SK-N-SH (cell line): ENCODE data around the gene FAM156B.
"Not testable (repeated sequence)": the region's sequence is repeated elsewhere in the genome, so short reads cannot be mapped to it uniquely, and the experiment has no call there.

Experiments
- ELF1 ChIP-seq: IDR thresholded peaks from 2 replicates; pipeline ENCODE4 v1.4.0; 2012
- EP300 ChIP-seq, 2 experiments: IDR thresholded peaks; 2 replicates each; pipeline versions ENCODE4 v1.4.0 to v1.6.1; 2012; ENCODE audit warnings: borderline replicate concordance in 1 of 2, low read depth in 1 of 2, low read length in 1 of 2
- POLR2AphosphoS5 ChIP-seq: IDR thresholded peaks from 2 replicates; pipeline ENCODE4 v1.6.1; 2012; ENCODE audit warnings: low read depth, low read length
- RFX5 ChIP-seq: IDR thresholded peaks from 2 replicates; pipeline ENCODE4 v1.6.1; 2012; ENCODE audit warnings: mild to moderate bottlenecking, improper control_type of control experiment, low read length
- TAF1 ChIP-seq: IDR thresholded peaks from 2 replicates; pipeline ENCODE4 v1.6.1; 2012; ENCODE audit warnings: low read depth, mild to moderate bottlenecking, low read length, moderate library complexity, borderline replicate concordance
- TF ChIP-seq, protein P1 (sequence below): IDR thresholded peaks from 2 replicates; pipeline ENCODE4 v1.6.1; 2012; ENCODE audit warnings: mild to moderate bottlenecking, low read depth, low read length, moderate library complexity
- TF ChIP-seq, protein P2 (sequence below): fragments of 200-600 bp; sonication (generic); IDR thresholded peaks from 2 replicates; pipeline ENCODE4 v1.6.1; 2017; ENCODE audit warnings: antibody characterized with exemption, mild to moderate bottlenecking, moderate library complexity
- TF ChIP-seq, protein P3 (sequence below): IDR thresholded peaks from 2 replicates; pipeline ENCODE4 v1.4.0; 2012; ENCODE audit warnings: low read depth, borderline replicate concordance

DNA sequence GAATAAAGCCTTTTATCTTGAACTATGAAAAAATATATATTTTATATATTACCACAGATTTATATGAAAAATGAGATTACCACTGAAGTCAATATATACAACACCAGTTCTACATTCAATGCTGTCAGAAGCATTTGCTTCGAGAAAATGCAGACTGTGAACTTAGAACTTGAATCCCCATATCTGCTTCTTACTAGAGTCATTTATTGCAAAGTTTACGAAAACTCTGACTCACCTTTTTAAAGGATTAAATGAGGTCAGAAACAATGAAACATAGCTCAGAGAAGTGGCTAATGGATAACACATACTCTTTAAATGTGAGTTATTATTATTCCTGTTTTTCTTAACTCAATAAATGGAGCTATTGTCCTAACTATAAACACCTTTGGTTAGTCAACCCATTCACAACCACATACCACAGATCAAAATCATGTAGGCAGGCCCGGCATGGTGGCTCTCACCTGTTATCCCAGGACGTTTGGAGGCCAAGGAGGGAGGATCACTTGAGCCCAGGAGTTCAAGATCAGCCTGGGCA, 40.1 kb upstream of the FAM156B start:
- TF ChIP-seq, protein P1, sequence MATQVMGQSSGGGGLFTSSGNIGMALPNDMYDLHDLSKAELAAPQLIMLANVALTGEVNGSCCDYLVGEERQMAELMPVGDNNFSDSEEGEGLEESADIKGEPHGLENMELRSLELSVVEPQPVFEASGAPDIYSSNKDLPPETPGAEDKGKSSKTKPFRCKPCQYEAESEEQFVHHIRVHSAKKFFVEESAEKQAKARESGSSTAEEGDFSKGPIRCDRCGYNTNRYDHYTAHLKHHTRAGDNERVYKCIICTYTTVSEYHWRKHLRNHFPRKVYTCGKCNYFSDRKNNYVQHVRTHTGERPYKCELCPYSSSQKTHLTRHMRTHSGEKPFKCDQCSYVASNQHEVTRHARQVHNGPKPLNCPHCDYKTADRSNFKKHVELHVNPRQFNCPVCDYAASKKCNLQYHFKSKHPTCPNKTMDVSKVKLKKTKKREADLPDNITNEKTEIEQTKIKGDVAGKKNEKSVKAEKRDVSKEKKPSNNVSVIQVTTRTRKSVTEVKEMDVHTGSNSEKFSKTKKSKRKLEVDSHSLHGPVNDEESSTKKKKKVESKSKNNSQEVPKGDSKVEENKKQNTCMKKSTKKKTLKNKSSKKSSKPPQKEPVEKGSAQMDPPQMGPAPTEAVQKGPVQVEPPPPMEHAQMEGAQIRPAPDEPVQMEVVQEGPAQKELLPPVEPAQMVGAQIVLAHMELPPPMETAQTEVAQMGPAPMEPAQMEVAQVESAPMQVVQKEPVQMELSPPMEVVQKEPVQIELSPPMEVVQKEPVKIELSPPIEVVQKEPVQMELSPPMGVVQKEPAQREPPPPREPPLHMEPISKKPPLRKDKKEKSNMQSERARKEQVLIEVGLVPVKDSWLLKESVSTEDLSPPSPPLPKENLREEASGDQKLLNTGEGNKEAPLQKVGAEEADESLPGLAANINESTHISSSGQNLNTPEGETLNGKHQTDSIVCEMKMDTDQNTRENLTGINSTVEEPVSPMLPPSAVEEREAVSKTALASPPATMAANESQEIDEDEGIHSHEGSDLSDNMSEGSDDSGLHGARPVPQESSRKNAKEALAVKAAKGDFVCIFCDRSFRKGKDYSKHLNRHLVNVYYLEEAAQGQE, result not testable (repeated sequence)
- TF ChIP-seq, protein P2, sequence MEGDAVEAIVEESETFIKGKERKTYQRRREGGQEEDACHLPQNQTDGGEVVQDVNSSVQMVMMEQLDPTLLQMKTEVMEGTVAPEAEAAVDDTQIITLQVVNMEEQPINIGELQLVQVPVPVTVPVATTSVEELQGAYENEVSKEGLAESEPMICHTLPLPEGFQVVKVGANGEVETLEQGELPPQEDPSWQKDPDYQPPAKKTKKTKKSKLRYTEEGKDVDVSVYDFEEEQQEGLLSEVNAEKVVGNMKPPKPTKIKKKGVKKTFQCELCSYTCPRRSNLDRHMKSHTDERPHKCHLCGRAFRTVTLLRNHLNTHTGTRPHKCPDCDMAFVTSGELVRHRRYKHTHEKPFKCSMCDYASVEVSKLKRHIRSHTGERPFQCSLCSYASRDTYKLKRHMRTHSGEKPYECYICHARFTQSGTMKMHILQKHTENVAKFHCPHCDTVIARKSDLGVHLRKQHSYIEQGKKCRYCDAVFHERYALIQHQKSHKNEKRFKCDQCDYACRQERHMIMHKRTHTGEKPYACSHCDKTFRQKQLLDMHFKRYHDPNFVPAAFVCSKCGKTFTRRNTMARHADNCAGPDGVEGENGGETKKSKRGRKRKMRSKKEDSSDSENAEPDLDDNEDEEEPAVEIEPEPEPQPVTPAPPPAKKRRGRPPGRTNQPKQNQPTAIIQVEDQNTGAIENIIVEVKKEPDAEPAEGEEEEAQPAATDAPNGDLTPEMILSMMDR, result not testable (repeated sequence)
- TF ChIP-seq EP300 (IDR thresholded peaks at IDR 0.05; ENCODE audit: borderline replicate concordance in 1 of 2, low read depth in 1 of 2, low read length in 1 of 2); TAF1; POLR2AphosphoS5; ELF1; RFX5: not testable (repeated sequence)
- TF ChIP-seq, protein P3, sequence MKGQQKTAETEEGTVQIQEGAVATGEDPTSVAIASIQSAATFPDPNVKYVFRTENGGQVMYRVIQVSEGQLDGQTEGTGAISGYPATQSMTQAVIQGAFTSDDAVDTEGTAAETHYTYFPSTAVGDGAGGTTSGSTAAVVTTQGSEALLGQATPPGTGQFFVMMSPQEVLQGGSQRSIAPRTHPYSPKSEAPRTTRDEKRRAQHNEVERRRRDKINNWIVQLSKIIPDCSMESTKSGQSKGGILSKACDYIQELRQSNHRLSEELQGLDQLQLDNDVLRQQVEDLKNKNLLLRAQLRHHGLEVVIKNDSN, result not testable (repeated sequence)
